Neuronal stem cell (in vitro differentiated cells): ENCODE data around the gene VWDE. TPM values are rescaled to one million over a fixed set of nuclear protein-coding genes. Genes with fewer than 3 reads are reported as not detected.
"Not testable (repeated sequence)": the region's sequence is repeated elsewhere in the genome, so short reads cannot be mapped to it uniquely, and the experiment has no call there.

Source experiments
- DNase-seq: peaks from one replicate; pipeline ENCODE4 v3.0.0-alpha.2; 2013; ENCODE audit warnings: low spot score
- H2AFZ ChIP-seq: one replicate; pipeline ENCODE4 v1.6.1; 2013; ENCODE audit warnings: mild to moderate bottlenecking, low read length, inconsistent platforms
- H2AK5ac ChIP-seq: 2 replicates; pipeline ENCODE4 v1.6.1; 2013; ENCODE audit warnings: low read depth, mild to moderate bottlenecking, inconsistent platforms, low read length, moderate library complexity, mixed read lengths
- H2BK120ac ChIP-seq: 2 replicates; pipeline ENCODE4 v1.6.1; 2013; ENCODE audit warnings: low read depth, mild to moderate bottlenecking, inconsistent platforms, low read length, moderate library complexity, mixed read lengths
- H2BK12ac ChIP-seq: one replicate; pipeline ENCODE4 v1.6.1; 2013; ENCODE audit warnings: low read length, inconsistent platforms
- H2BK15ac ChIP-seq: 2 replicates; pipeline ENCODE4 v1.6.1; 2013; ENCODE audit warnings: mild to moderate bottlenecking, low read length, inconsistent platforms, mixed read lengths
- H2BK5ac ChIP-seq: one replicate; pipeline ENCODE4 v1.6.1; 2013; ENCODE audit warnings: inconsistent platforms, mild to moderate bottlenecking, low read length, moderate library complexity
- H3K14ac ChIP-seq: one replicate; pipeline ENCODE4 v1.6.1; 2013; ENCODE audit warnings: low read length, inconsistent platforms
- H3K18ac ChIP-seq: 2 replicates; pipeline ENCODE4 v1.6.1; 2013; ENCODE audit warnings: low read length, inconsistent platforms
- H3K23ac ChIP-seq: 2 replicates; pipeline ENCODE4 v1.6.1; 2013; ENCODE audit warnings: low read depth, mild to moderate bottlenecking, mixed read lengths, low read length, inconsistent platforms; ENCODE audit not compliant: poor library complexity
- H3K27ac ChIP-seq: replicated peaks from 3 replicates; pipeline ENCODE4 v1.5.1; 2013; ENCODE audit warnings: low read length, inconsistent platforms
- H3K27me3 ChIP-seq, 3 experiments: 2 replicates each; pipeline ENCODE4 v1.6.1; 2013; ENCODE audit warnings: low read length in 3 of 3, mild to moderate bottlenecking in 2 of 3, inconsistent platforms in 1 of 3, low read depth in 1 of 3, mixed read lengths in 1 of 3, moderate library complexity in 1 of 3; ENCODE audit not compliant: control insufficient read depth in 3 of 3, insufficient read depth in 3 of 3
- H3K36me3 ChIP-seq, 2 donors: replicated peaks in 1 of 2; 2 replicates each; pipeline ENCODE4 v1.6.1; 2013; ENCODE audit warnings: low read length in 2 of 2; ENCODE audit not compliant: control insufficient read depth in 2 of 2, insufficient read depth in 2 of 2
- H3K4ac ChIP-seq: 2 replicates; pipeline ENCODE4 v1.6.1; 2013; ENCODE audit warnings: inconsistent platforms, mild to moderate bottlenecking, low read length, moderate library complexity
- H3K4me1 ChIP-seq, 2 donors: 1 replicate in 1 of 2; 2 replicates in 1 of 2; pipeline ENCODE4 v1.6.1; 2013; ENCODE audit warnings: low read length in 2 of 2, low read depth in 1 of 2; ENCODE audit not compliant: control insufficient read depth in 2 of 2, insufficient read depth in 1 of 2
- H3K4me2 ChIP-seq: one replicate; pipeline ENCODE4 v1.6.1; 2013; ENCODE audit warnings: mild to moderate bottlenecking, low read length, inconsistent platforms; ENCODE audit not compliant: insufficient read depth, poor library complexity, severe bottlenecking
- H3K4me3 ChIP-seq, 2 donors: 2 replicates each; pipeline ENCODE4 v1.5.1; 2013; ENCODE audit warnings: low read length in 2 of 2, mild to moderate bottlenecking in 2 of 2, inconsistent platforms in 1 of 2, moderate library complexity in 1 of 2
- H3K79me1 ChIP-seq: one replicate; pipeline ENCODE4 v1.6.1; 2013; ENCODE audit warnings: low read depth, mild to moderate bottlenecking, inconsistent platforms, low read length, moderate library complexity
- H3K9ac ChIP-seq: one replicate; pipeline ENCODE4 v1.6.1; 2013; ENCODE audit warnings: mild to moderate bottlenecking, low read depth, low read length, inconsistent platforms; ENCODE audit not compliant: poor library complexity
- H3K9me3 ChIP-seq, 2 donors: replicated peaks in 1 of 2; 2 replicates each; pipeline versions ENCODE3 to v1.6.1; 2013; ENCODE audit warnings: low read length in 2 of 2, mild to moderate bottlenecking in 2 of 2, inconsistent platforms in 1 of 2, low read depth in 1 of 2, mixed read lengths in 1 of 2, moderate library complexity in 1 of 2; ENCODE audit not compliant: control insufficient read depth in 2 of 2, insufficient read depth in 1 of 2
- H4K8ac ChIP-seq: one replicate; pipeline ENCODE4 v1.6.1; 2013; ENCODE audit warnings: low read depth, mild to moderate bottlenecking, inconsistent platforms, low read length, moderate library complexity
- H4K91ac ChIP-seq: one replicate; pipeline ENCODE4 v1.6.1; 2013; ENCODE audit warnings: low read length, low read depth, mild to moderate bottlenecking, inconsistent platforms; ENCODE audit not compliant: poor library complexity
- WGBS, 2 donors: extraction: QIAGEN DNeasy Blood & Tissue Kit; methylation state at CpG; one replicate each; pipeline ENCODE4 v1.1.7; 2013; ENCODE audit warnings: missing lambda C conversion rate in 2 of 2, mixed read lengths in 1 of 2; ENCODE audit not compliant: insufficient read length in 2 of 2, insufficient replicate concordance in 1 of 2; ENCODE audit errors: extremely low coverage in 2 of 2; 5-methylcytosine and 5-hydroxymethylcytosine counted together
- polyA plus RNA-seq, 2 experiments: library from polyadenylated mRNA; stranded (reverse); fragments of 200-250 nt; gene quantifications; one replicate each; pipeline ENCODE4 v1.2.3, GENCODE V29; 2013

Gene VWDE
- 2.5 TPM for polyA plus RNA-seq (2013, experiment 1 of 2)
- 2.4 TPM for polyA plus RNA-seq (2013, experiment 2 of 2)

DNA sequence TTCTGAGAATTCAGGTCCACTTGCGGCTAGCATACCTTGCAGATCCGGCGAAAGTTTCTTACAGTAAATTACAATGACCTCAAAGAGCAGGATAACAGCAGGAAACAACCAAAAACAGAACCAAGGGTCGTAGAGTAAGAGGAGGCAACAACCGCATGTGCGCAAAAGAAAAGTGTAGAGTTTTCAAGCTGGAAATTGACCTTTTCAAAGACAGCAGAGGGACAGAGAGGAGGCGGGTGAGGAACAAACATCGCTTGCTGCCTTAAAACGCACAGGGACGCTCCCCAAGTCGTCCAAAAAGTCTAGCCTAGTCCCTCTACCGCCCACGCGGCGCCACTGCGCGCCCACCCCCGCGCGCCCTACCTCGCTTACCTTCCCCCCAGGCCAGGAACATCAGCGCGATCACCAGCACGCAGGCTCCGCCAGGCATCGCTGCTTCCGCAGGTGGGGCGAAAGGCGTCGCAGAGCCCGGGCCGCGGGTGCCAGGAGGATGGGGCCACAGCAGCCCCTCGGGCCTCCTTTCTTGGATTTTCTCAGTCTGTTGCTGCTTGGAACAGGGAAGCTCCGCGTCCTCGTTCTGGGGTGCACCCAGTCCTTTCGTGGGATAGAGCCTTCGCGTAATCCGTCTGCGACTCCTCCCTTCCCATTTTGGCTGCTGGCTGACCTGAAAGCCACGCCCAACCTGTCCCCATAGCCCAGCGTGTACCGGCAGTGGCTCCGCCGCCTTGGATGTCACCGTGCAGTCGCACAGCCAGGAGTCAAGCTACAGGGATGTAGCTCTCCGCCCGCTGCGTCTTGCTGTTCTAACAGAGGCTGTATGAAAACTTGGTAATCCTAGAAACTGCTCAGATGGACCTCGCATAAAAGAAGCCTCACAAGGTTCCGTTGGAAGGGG is at the start of gene VWDE:
Gene VWDE (minus strand): TSS at position 579 of the 895 bp plus-strand sequence. CDS start 149 bp downstream, at position 430.
- DNase-seq: peak; percentile 58
- peak within 1 kb of the TSS; percentile 87 for H3K23ac ChIP-seq

DNA sequence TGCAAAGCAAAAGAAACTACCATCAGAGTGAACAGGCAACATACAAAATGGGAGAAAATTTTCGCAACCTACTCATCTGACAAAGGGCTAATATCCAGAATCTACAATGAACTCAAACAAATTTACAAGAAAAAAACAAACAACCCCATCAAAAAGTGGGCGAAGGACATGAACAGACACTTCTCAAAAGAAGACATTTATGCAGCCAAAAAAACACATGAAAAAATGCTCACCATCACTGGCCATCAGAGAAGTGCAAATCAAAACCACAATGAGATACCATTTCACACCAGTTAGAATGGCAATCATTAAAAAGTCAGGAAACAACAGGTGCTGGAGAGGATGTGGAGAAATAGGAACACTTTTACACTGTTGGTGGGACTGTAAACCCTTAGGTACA is 49.5 kb upstream of the VWDE start:
- H3K27ac ChIP-seq, H3K4ac ChIP-seq, H3K36me3 ChIP-seq, H2AFZ ChIP-seq, H3K79me1 ChIP-seq, H3K27me3 ChIP-seq, H4K8ac ChIP-seq, H2BK120ac ChIP-seq, H3K9ac ChIP-seq, H3K23ac ChIP-seq, H2BK15ac ChIP-seq, H2BK5ac ChIP-seq, H3K4me3 ChIP-seq, H2BK12ac ChIP-seq, H3K18ac ChIP-seq, H3K9me3 ChIP-seq, H3K14ac ChIP-seq, H3K4me1 ChIP-seq, H3K4me2 ChIP-seq, H2AK5ac ChIP-seq, DNase-seq, H4K91ac ChIP-seq: not testable (repeated sequence)
- no CpG with 5 or more reads among the region's 2 CpGs for WGBS, 2 donors

More for the DNA sequence above, at the start of gene VWDE:
- Histone ChIP-seq H3K18ac (peak within 1 kb of the TSS; percentile 93), H3K9me3 (no peaks in the 10 kb centered on the region), H4K91ac (no peak within 1 kb of the TSS), H3K9ac (peak within 1 kb of the TSS; percentile 82), H2AFZ (peak within 1 kb of the TSS; percentile 91), H2BK12ac (no peak within 1 kb of the TSS), H3K79me1 (no peaks in the 10 kb centered on the region), H3K36me3 (no peaks in the 10 kb centered on the region), H3K27me3 (peaks cover 0 to 54% (median 17%) of the 10 kb centered on the region in 3 experiments), H3K14ac (no peak within 1 kb of the TSS), H3K4me3 (peak within 1 kb of the TSS; percentile 32 to 85), H3K4me1 (peaks cover 1 to 5% of the 10 kb centered on the region in 2 donors), H2BK15ac (no peak within 1 kb of the TSS), H4K8ac (no peak within 1 kb of the TSS), H2AK5ac (no peak within 1 kb of the TSS), H2BK120ac (no peak within 1 kb of the TSS), H2BK5ac (no peak within 1 kb of the TSS), H3K27ac (no peak within 1 kb of the TSS), H3K4ac (no peak within 1 kb of the TSS), H3K4me2 (peak within 1 kb of the TSS; percentile 85)
- no CpG with 5 or more reads among the region's 54 CpGs for WGBS, 2 donors

DNA sequence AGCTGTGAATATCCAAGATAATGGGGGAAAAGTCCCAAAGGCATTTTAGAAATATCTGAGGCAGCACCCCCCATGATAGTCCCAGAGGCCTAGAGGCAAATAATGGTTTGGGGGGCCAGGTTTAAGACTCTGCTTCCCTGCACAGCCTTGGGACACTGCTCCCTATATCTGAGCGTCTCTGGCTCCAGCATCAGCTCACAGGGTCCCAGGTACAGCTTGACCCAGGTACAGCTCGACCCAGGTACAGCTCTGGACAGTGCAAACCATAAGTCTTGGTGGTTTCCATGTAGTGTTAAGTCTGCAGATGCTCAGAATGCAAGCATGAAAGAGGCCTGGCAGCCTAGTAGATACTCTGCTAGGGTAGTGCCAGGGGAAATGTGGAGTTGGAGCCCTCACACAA is 47.0 kb upstream of the VWDE start:
- Histone ChIP-seq H3K79me1 (no peaks in the 10 kb centered on the region), H3K23ac (no peak overlapping the region), H3K36me3 (no peaks in the 10 kb centered on the region), H3K4ac (no peak overlapping the region), H3K27ac (no peak overlapping the region), H2AFZ (no peak overlapping the region), H2BK5ac (no peak overlapping the region), H2BK120ac (no peak overlapping the region), H3K4me3 (no peak overlapping the region), H4K91ac (no peak overlapping the region), H4K8ac (no peak overlapping the region), H3K9ac (no peak overlapping the region), H3K27me3 (no peaks in the 10 kb centered on the region), H2AK5ac (no peak overlapping the region), H2BK12ac (no peak overlapping the region), H3K18ac (no peak overlapping the region), H2BK15ac (no peak overlapping the region), H3K4me2 (no peak overlapping the region), H3K14ac (no peak overlapping the region), H3K9me3 (no peaks in the 10 kb centered on the region), H3K4me1 (no peaks in the 10 kb centered on the region)
- no CpG with 5 or more reads among the region's 2 CpGs for WGBS, 2 donors
- no peak for DNase-seq

DNA sequence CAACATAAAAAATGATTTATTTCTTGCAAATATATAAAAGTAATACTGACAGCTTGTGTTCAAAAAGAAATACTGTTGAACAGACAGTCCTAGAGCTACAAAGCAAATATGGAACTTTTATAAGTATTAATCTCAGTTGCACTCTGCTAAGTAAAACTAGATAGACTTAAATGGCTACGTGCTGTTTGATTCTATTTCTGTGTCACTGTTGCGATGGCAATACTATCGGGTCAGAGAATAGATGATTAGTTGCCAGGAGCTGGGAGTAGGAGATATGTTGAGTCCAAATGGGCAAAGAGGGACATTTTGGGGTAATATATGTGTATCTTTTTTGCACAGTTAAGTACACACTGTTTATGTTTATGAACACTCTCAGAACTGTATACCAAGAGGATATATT is 41.1 kb upstream of the VWDE start:
- no CpG with 5 or more reads among the region's 3 CpGs for WGBS, 2 donors
- Histone ChIP-seq H3K14ac (no peak overlapping the region), H3K4me3 (no peak overlapping the region), H3K27me3 (peaks cover 0 to 5% (median 0%) of the 10 kb centered on the region in 3 experiments), H2BK15ac (no peak overlapping the region), H4K91ac (no peak overlapping the region), H3K4me1 (no peaks in the 10 kb centered on the region), H3K4me2 (no peak overlapping the region), H3K36me3 (no peaks in the 10 kb centered on the region), H2BK12ac (no peak overlapping the region), H3K9me3 (no peaks in the 10 kb centered on the region), H3K23ac (no peak overlapping the region), H3K27ac (no peak overlapping the region), H3K79me1 (no peaks in the 10 kb centered on the region), H4K8ac (no peak overlapping the region), H2AFZ (no peak overlapping the region), H3K9ac (no peak overlapping the region), H3K4ac (no peak overlapping the region), H3K18ac (no peak overlapping the region), H2BK120ac (no peak overlapping the region), H2AK5ac (no peak overlapping the region), H2BK5ac (no peak overlapping the region)
- no peak for DNase-seq
